Nephron progenitor cell (in vitro differentiated cells): ENCODE measurements around the gene GRK5.

Experiments used
- DNase-seq: peaks from one replicate; pipeline ENCODE4 v3.0.0; 2021
- H3K27ac Mint-ChIP-seq: 2 replicates; pipeline ENCODE4 v1.8.0; 2021; ENCODE audit warnings: mild to moderate bottlenecking, moderate library complexity, mixed read lengths
- H3K27me3 Mint-ChIP-seq: 2 replicates; pipeline ENCODE4 v1.8.0; 2021; ENCODE audit warnings: mild to moderate bottlenecking, low read depth, mixed read lengths; ENCODE audit not compliant: poor library complexity
- H3K36me3 Mint-ChIP-seq: 2 replicates; pipeline ENCODE4 v1.8.0; 2021; ENCODE audit warnings: low read depth, mixed read lengths
- H3K4me1 Mint-ChIP-seq: 2 replicates; pipeline ENCODE4 v1.8.0; 2021; ENCODE audit warnings: mixed read lengths
- H3K4me3 Mint-ChIP-seq: 2 replicates; pipeline ENCODE4 v1.8.0; 2021; ENCODE audit warnings: mild to moderate bottlenecking, moderate library complexity, mixed read lengths
- H3K9me3 Mint-ChIP-seq: 2 replicates; pipeline ENCODE4 v1.8.0; 2021; ENCODE audit warnings: mild to moderate bottlenecking, moderate library complexity, mixed read lengths
- CTCF ChIP-seq: fragments of 200-600 bp; sonication (generic); IDR thresholded peaks from 2 replicates; pipeline ENCODE4 v1.5.0; 2021; ENCODE audit warnings: antibody characterized with exemption

The GRK5 gene

DNA sequence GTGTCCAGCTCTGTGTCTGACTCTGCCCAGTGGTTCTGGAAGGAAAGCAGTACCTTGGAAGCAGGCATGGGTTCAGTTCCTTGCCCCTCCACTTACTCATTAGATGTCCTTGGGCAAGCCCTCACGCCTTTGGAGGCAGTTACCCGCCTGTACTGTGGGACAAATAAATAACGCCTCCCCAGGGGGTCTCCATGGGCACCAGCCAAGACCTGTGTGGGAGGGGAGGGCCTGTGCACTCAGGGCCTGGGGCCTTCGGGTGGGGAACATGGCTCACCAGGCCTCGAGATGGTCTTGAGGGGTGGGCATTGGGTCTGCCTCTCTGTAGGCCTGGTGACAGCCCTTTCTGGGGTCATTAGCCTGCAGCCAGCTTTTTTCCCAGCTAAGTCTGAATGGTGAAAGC lies 142.0 kb downstream of the GRK5 start:
- Mint-ChIP-seq H3K9me3 (peaks cover 25% of the 10 kb centered on the region), H3K4me3 (no peak overlapping the region), H3K27ac (no peak overlapping the region), H3K4me1 (peaks cover 36% of the 10 kb centered on the region), H3K27me3 (peaks cover 6% of the 10 kb centered on the region), H3K36me3 (peaks cover 55% of the 10 kb centered on the region)
- TF ChIP-seq CTCF, result no peak
- DNase-seq, result no peak

DNA sequence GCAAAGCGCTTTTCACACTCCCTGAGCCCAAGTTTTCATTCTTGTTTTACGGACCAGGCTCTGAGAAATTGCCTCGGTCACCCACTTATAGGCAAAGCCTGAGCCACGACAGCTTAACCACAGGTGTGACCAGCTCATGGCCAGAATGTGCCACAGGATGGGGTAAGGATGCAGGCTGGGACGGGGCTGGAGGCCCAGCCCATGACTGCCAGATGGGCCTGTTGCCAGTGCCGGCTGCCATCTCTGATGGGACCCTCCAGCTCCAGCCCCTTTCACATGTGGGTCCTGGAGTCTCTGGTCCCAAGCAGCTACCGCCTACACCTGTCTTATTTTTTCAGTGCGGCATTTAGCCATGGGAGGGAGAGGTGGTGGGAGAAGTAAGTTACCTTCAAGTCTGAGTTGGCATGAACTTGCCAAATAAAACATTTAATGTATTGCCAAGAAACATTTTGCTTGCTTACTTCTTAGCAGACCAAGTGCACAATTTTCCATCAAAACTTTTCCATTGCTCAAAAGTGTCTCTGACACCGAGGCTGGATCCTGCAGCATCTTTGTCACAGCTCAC lies 142.6 kb downstream of the GRK5 start:
- H3K36me3 Mint-ChIP-seq, result peaks cover 55% of the 10 kb centered on the region
- H3K4me3 Mint-ChIP-seq, result no peak overlapping the region
- no peak overlapping the region for H3K27ac Mint-ChIP-seq
- H3K4me1 Mint-ChIP-seq, result peaks cover 33% of the 10 kb centered on the region
- TF ChIP-seq CTCF, result no peak
- peaks cover 25% of the 10 kb centered on the region for H3K9me3 Mint-ChIP-seq
- H3K27me3 Mint-ChIP-seq, result peaks cover 3% of the 10 kb centered on the region
- no peak for DNase-seq

DNA sequence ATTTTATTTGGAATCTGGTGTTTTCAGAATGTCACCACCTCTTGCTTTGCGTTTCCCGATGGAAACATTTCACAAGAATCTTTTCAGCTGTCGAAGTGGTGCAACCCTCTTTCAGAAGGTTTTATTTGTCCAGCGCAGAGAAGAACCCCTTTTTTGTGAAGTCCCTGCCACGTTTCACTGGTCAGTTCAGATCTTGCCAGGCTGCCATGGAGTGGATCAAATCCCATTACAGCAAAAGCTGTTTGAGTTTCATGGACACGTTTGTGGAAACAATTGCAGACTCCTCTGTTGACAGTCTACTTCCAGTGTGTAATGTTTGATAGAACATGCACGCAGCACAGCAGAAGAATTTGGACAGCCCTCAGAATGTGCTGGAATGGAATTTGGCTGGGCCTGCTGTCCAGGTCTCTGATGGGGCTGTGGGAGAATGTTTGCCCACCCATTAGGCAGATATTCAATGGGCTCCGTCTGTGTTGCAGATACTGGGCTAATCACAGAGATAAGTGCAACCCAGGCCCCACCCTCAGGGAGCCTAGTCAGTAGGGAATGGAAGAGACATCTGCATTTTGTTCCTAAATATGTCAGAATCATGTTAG lies 143.2 kb downstream of the GRK5 start:
- Mint-ChIP-seq H3K4me3 (no peak overlapping the region), H3K27me3 (peaks cover 3% of the 10 kb centered on the region), H3K27ac (no peak overlapping the region), H3K9me3 (peaks cover 28% of the 10 kb centered on the region), H3K4me1 (peaks cover 27% of the 10 kb centered on the region), H3K36me3 (peaks cover 56% of the 10 kb centered on the region)
- DNase-seq, result no peak
- TF ChIP-seq CTCF, result no peak

GRCh38 chr10:119351189-119351588 lies 143.8 kb downstream of the GRK5 start:
- peaks cover 34% of the 10 kb centered on the region for H3K9me3 Mint-ChIP-seq
- H3K27ac Mint-ChIP-seq, result no peak overlapping the region
- peaks cover 62% of the 10 kb centered on the region for H3K36me3 Mint-ChIP-seq
- H3K4me3 Mint-ChIP-seq, result no peak overlapping the region
- H3K4me1 Mint-ChIP-seq, result peaks cover 21% of the 10 kb centered on the region
- peaks cover 3% of the 10 kb centered on the region for H3K27me3 Mint-ChIP-seq
- TF ChIP-seq CTCF, result no peak
- no peak for DNase-seq

DNA sequence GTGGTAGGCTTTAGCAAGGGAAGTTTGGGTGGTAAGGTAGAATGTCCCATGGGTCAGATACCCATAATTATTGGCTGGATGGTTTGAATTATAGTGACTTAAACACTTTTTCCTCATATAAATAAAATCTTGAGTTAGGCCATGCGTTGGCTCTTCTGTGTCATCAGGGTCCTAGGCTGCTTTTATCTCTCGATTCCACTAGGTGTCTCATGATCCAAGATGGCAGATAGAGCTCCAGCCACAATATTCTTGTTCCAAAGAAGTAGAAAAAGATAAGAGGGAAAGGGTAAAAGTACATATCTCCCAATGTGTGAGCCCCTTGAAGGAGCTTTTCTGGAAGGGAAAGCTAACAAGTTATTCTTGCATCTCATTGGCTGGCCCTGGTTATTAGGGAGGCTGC lies 144.7 kb downstream of the GRK5 start:
- Mint-ChIP-seq H3K9me3 (peaks cover 40% of the 10 kb centered on the region), H3K4me1 (peaks cover 21% of the 10 kb centered on the region), H3K36me3 (peaks cover 70% of the 10 kb centered on the region), H3K4me3 (no peak overlapping the region), H3K27me3 (peaks cover 3% of the 10 kb centered on the region), H3K27ac (no peak overlapping the region)
- TF ChIP-seq CTCF, result no peak
- no peak for DNase-seq

DNA sequence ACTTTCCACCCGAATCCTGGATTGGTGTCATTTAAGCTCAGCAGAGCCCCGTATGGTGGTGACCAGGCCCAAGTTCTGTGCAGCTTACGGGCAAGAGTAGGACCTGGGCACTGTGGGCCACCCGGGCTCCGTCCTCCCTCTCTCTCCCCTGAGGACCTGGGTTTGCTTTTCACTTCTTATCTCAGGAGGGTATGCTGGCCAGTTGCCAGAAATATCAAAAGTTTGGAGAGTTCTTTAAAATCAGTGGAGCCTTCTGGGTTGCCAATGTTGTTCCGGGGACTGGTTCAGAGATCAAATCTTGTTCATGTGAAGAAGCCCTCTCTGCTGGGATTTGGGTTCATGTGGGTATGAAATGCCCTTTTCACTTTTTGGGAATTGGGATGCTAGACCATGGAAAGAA lies 145.4 kb downstream of the GRK5 start:
- H3K36me3 Mint-ChIP-seq, result peaks cover 67% of the 10 kb centered on the region
- no peak overlapping the region for H3K27ac Mint-ChIP-seq
- DNase-seq, result no peak
- H3K27me3 Mint-ChIP-seq, result peaks cover 5% of the 10 kb centered on the region
- H3K4me3 Mint-ChIP-seq, result no peak overlapping the region
- peaks cover 18% of the 10 kb centered on the region for H3K4me1 Mint-ChIP-seq
- H3K9me3 Mint-ChIP-seq, result peaks cover 40% of the 10 kb centered on the region
- no peak for TF ChIP-seq CTCF
